NCI-H748 (cell line): Measurements from ENCODE around the gene PRKN.

Experiments
- DNase-seq: peaks from one replicate; lab custom pipeline; 2025; ENCODE audit not compliant: unreplicated experiment; lab: John Stamatoyannopoulos, UW

PRKN gene

GRCh38 chr6:162621246-162621645, 106.3 kb downstream of the PRKN start:
- no peak for DNase-seq

- DNase-seq, result no peak
These were observed 107.5 kb downstream of the PRKN start for GRCh38 chr6:162620073-162620472.

- no peak for DNase-seq
These were observed 109.0 kb downstream of the PRKN start for GRCh38 chr6:162618448-162619002.

GRCh38 chr6:162615016-162615705, 112.4 kb downstream of the PRKN start:
- no peak for DNase-seq

- DNase-seq, result no peak
These were observed 114.3 kb downstream of the PRKN start for GRCh38 chr6:162613310-162613709.

- DNase-seq, result peak; percentile 4
These were observed 115.0 kb downstream of the PRKN start for GRCh38 chr6:162612613-162613012.

GRCh38 chr6:162610351-162610750, 117.2 kb downstream of the PRKN start:
- DNase-seq, result no peak

- no peak for DNase-seq
These were observed 121.7 kb downstream of the PRKN start for GRCh38 chr6:162605881-162606280.

GRCh38 chr6:162603231-162604015, 124.1 kb downstream of the PRKN start:
- DNase-seq, result no peak

- no peak for DNase-seq
These were observed 124.8 kb downstream of the PRKN start for GRCh38 chr6:162602759-162603158.

- DNase-seq, result no peak
These were observed 130.9 kb downstream of the PRKN start for GRCh38 chr6:162596676-162597075.

- DNase-seq, result no peak
These were observed 136.0 kb downstream of the PRKN start for GRCh38 chr6:162591517-162591916.

GRCh38 chr6:162581988-162582780, 145.4 kb downstream of the PRKN start:
- no peak for DNase-seq

GRCh38 chr6:162580619-162581018, 146.9 kb downstream of the PRKN start:
- DNase-seq, result no peak

- DNase-seq, result no peak
These were observed 151.6 kb downstream of the PRKN start for GRCh38 chr6:162576016-162576415.

- no peak for DNase-seq
These were observed 155.3 kb downstream of the PRKN start for GRCh38 chr6:162572240-162572639.

GRCh38 chr6:162568266-162568665, 159.3 kb downstream of the PRKN start:
- DNase-seq, result no peak

- DNase-seq, result no peak
These were observed 165.5 kb downstream of the PRKN start for GRCh38 chr6:162562041-162562440.

- DNase-seq, result no peak
These were observed 166.7 kb downstream of the PRKN start for GRCh38 chr6:162560891-162561290.

- DNase-seq, result no peak
These were observed 173.0 kb downstream of the PRKN start for GRCh38 chr6:162554531-162554930.

GRCh38 chr6:162546905-162547304, 180.7 kb downstream of the PRKN start:
- DNase-seq, result no peak
